BE2C (cell line): ENCODE data around the gene USP8.

Source experiments
- DNase-seq: peaks from one replicate; pipeline ENCODE4 v3.0.0-alpha.2; 2020
- H3K27me3 ChIP-seq: fragments of 250-450 bp; sonication (Bioruptor Pico); 2 replicates; pipeline ENCODE4 v1.5.1; 2020; ENCODE audit warnings: mild to moderate bottlenecking
- H3K36me3 ChIP-seq: fragments of 250-450 bp; sonication (Bioruptor Pico); 2 replicates; pipeline ENCODE4 v1.5.1; 2020; ENCODE audit warnings: mild to moderate bottlenecking
- H3K4me1 ChIP-seq: fragments of 250-450 bp; sonication (Bioruptor Pico); 2 replicates; pipeline ENCODE4 v1.5.1; 2020
- H3K4me3 ChIP-seq: 2 replicates; pipeline ENCODE4 v1.5.1; 2011; ENCODE audit warnings: low read depth, low read length
- H3K9me3 ChIP-seq: fragments of 250-450 bp; sonication (Bioruptor Pico); 2 replicates; pipeline ENCODE4 v1.5.1; 2020
- CTCF ChIP-seq: IDR thresholded peaks from 2 replicates; pipeline ENCODE4 v1.5.1; 2012; ENCODE audit warnings: mild to moderate bottlenecking, low read depth, low read length

The USP8 gene

GRCh38 chr15:50556642-50557371 lies 132.6 kb downstream of the USP8 start:
- H3K9me3 ChIP-seq = no peaks in the 10 kb centered on the region
- H3K4me3 ChIP-seq = no peak overlapping the region
- no peaks in the 10 kb centered on the region for H3K27me3 ChIP-seq
- H3K36me3 ChIP-seq = peaks cover 11% of the 10 kb centered on the region
- no peak for DNase-seq
- no peak for TF ChIP-seq CTCF
- H3K4me1 ChIP-seq = no peaks in the 10 kb centered on the region

- no peak for TF ChIP-seq CTCF
Measured at GRCh38 chr15:50558012-50558411, 133.8 kb downstream of the USP8 start.

GRCh38 chr15:50562735-50563640 lies 138.8 kb downstream of the USP8 start:
- H3K4me3 ChIP-seq = no peak overlapping the region
- no peak for TF ChIP-seq CTCF
- no peaks in the 10 kb centered on the region for H3K9me3 ChIP-seq
- H3K27me3 ChIP-seq = no peaks in the 10 kb centered on the region
- no peak for DNase-seq
- H3K4me1 ChIP-seq = no peaks in the 10 kb centered on the region
- H3K36me3 ChIP-seq = peaks cover 42% of the 10 kb centered on the region

More at GRCh38 chr15:50558012-50558411, 133.8 kb downstream of the USP8 start:
- Histone ChIP-seq H3K9me3 (no peaks in the 10 kb centered on the region), H3K4me3 (no peak overlapping the region), H3K27me3 (no peaks in the 10 kb centered on the region), H3K4me1 (no peaks in the 10 kb centered on the region), H3K36me3 (peaks cover 22% of the 10 kb centered on the region)
- DNase-seq = no peak

- TF ChIP-seq CTCF = no peak
Measured at GRCh38 chr15:50563756-50564155, 139.6 kb downstream of the USP8 start.

More at GRCh38 chr15:50563756-50564155, 139.6 kb downstream of the USP8 start:
- Histone ChIP-seq H3K36me3 (peaks cover 38% of the 10 kb centered on the region), H3K27me3 (no peaks in the 10 kb centered on the region), H3K9me3 (no peaks in the 10 kb centered on the region), H3K4me3 (no peak overlapping the region), H3K4me1 (no peaks in the 10 kb centered on the region)
- DNase-seq = no peak
